HG02840 (cell line): Measurements from ENCODE around the gene GINS2.

Experiments used
- ATAC-seq: cut with Tn5 transposase; IDR thresholded peaks from one replicate; pipeline ENCODE4 v1.9.1; 2021; ENCODE audit warnings: mild to moderate bottlenecking, moderate library complexity, moderate number of reproducible peaks; ENCODE audit not compliant: unreplicated experiment, low FRiP score

The GINS2 gene

GRCh38 chr16:85657267-85657650 is 31.5 kb downstream of the GINS2 start:
- ATAC-seq, result no peak

- no peak for ATAC-seq
Observed at GRCh38 chr16:85656351-85657266, 32.1 kb downstream of the GINS2 start.

GRCh38 chr16:85655216-85656129 is 33.3 kb downstream of the GINS2 start:
- no peak for ATAC-seq

GRCh38 chr16:85654251-85655095 is 34.3 kb downstream of the GINS2 start:
- no peak for ATAC-seq

GRCh38 chr16:85653290-85653891 is 35.4 kb downstream of the GINS2 start:
- ATAC-seq, result no peak

- ATAC-seq, result no peak
Observed at GRCh38 chr16:85652431-85653221, 36.1 kb downstream of the GINS2 start.

GRCh38 chr16:85651629-85652430 is 36.9 kb downstream of the GINS2 start:
- ATAC-seq, result no peak

- ATAC-seq, result no peak
Observed at GRCh38 chr16:85650844-85651628, 37.7 kb downstream of the GINS2 start.

GRCh38 chr16:85650135-85650843 is 38.5 kb downstream of the GINS2 start:
- no peak for ATAC-seq

GRCh38 chr16:85649411-85650134 is 39.2 kb downstream of the GINS2 start:
- ATAC-seq, result no peak

- no peak for ATAC-seq
Observed at GRCh38 chr16:85648805-85649204, 39.9 kb downstream of the GINS2 start.

GRCh38 chr16:85648070-85648714 is 40.6 kb downstream of the GINS2 start:
- ATAC-seq, result no peak

- no peak for ATAC-seq
Observed at GRCh38 chr16:85646976-85647375, 41.8 kb downstream of the GINS2 start.

- ATAC-seq, result no peak
Observed at GRCh38 chr16:85646358-85646907, 42.3 kb downstream of the GINS2 start.

GRCh38 chr16:85645021-85645589 is 43.6 kb downstream of the GINS2 start:
- no peak for ATAC-seq
